Naive thymus-derived CD4-positive, alpha-beta T cell (primary cell): ENCODE measurements around the gene PSMB3. TPM values are rescaled to one million over a fixed set of nuclear protein-coding genes. Genes with fewer than 3 reads are reported as not detected.
"Not testable (repeated sequence)": the region's sequence is repeated elsewhere in the genome, so short reads cannot be mapped to it uniquely, and the experiment has no call there.

Source experiments
- ATAC-seq: fragments of 150-1000 bp; cut with Tn5 transposase; 2 replicates; pipeline ENCODE4 v1.10.0; 2021; ENCODE audit warnings: mild to moderate bottlenecking, moderate library complexity
- CTCF ChIA-PET: fragments of 350-600 bp; sonication (Branson Sonifier 250); formaldehyde crosslinking; loops from one replicate; lab custom pipeline; 2021; ENCODE audit warnings: antibody characterized with exemption; lab: Charles Lee
- POLR2A ChIA-PET: fragments of 350-600 bp; sonication (Branson Sonifier 250); formaldehyde crosslinking; loops from one replicate; lab custom pipeline; 2021; ENCODE audit warnings: antibody characterized with exemption, inconsistent platforms; lab: Charles Lee
- DNase-seq, 9 donors: peaks; one replicate each; pipeline versions ENCODE4 v3.0.0 to v3.0.0-alpha.2; 2020 to 2022; ENCODE audit warnings: mixed read lengths in 1 of 9
- H3K27ac ChIP-seq: one replicate; pipeline ENCODE4 v1.7.0; 2013; ENCODE audit warnings: mild to moderate bottlenecking, low read depth, low read length, moderate library complexity
- H3K27me3 ChIP-seq, 2 donors: one replicate each; pipeline ENCODE4 v1.7.0; 2013; ENCODE audit warnings: low read length in 2 of 2, mild to moderate bottlenecking in 2 of 2, moderate library complexity in 2 of 2; ENCODE audit not compliant: control insufficient read depth in 2 of 2, insufficient read depth in 2 of 2
- H3K36me3 ChIP-seq, 3 experiments: 1 replicate in 2 of 3; 2 replicates in 1 of 3; pipeline ENCODE4 v1.7.0; 2013; ENCODE audit warnings: low read length in 3 of 3, mild to moderate bottlenecking in 3 of 3, moderate library complexity in 1 of 3; ENCODE audit not compliant: insufficient read depth in 3 of 3, control insufficient read depth in 2 of 3
- H3K4me1 ChIP-seq, 2 donors: one replicate each; pipeline ENCODE4 v1.7.0; 2013; ENCODE audit warnings: low read length in 2 of 2, mild to moderate bottlenecking in 2 of 2, moderate library complexity in 1 of 2; ENCODE audit not compliant: control insufficient read depth in 2 of 2, insufficient read depth in 2 of 2
- H3K4me3 ChIP-seq: 2 replicates; pipeline ENCODE4 v1.7.0; 2013; ENCODE audit warnings: mild to moderate bottlenecking, low read length
- H3K9me3 ChIP-seq, 3 experiments: 1 replicate in 2 of 3; 2 replicates in 1 of 3; pipeline ENCODE4 v1.7.0; 2013; ENCODE audit warnings: low read length in 3 of 3; ENCODE audit not compliant: control insufficient read depth in 2 of 3
- H3K27ac Mint-ChIP-seq, 9 donors: one replicate each; pipeline ENCODE4 v1.8.0; 2020 to 2022; ENCODE audit warnings: mixed read lengths in 9 of 9, mild to moderate bottlenecking in 8 of 9, moderate library complexity in 5 of 9, inconsistent platforms in 2 of 9
- H3K27me3 Mint-ChIP-seq, 5 donors: one replicate each; pipeline ENCODE4 v1.8.0; 2021 to 2022; ENCODE audit warnings: mixed read lengths in 5 of 5, mild to moderate bottlenecking in 1 of 5
- H3K36me3 Mint-ChIP-seq, 5 donors: one replicate each; pipeline ENCODE4 v1.8.0; 2020 to 2022; ENCODE audit warnings: mixed read lengths in 5 of 5, mild to moderate bottlenecking in 3 of 5, inconsistent platforms in 1 of 5
- H3K4me1 Mint-ChIP-seq, 7 donors: one replicate each; pipeline ENCODE4 v1.8.0; 2020 to 2022; ENCODE audit warnings: mixed read lengths in 7 of 7, mild to moderate bottlenecking in 3 of 7, inconsistent platforms in 1 of 7
- H3K4me3 Mint-ChIP-seq, 10 donors: one replicate each; pipeline ENCODE4 v1.8.0; 2020 to 2022; ENCODE audit warnings: mild to moderate bottlenecking in 10 of 10, mixed read lengths in 10 of 10, moderate library complexity in 6 of 10, inconsistent platforms in 2 of 10
- H3K9me3 Mint-ChIP-seq, 11 donors: one replicate each; pipeline ENCODE4 v1.8.0; 2020 to 2022; ENCODE audit warnings: mixed read lengths in 11 of 11, mild to moderate bottlenecking in 4 of 11, inconsistent platforms in 1 of 11, moderate library complexity in 1 of 11
- intact Hi-C, 2 donors: fragments of 100-400 bp; cut with micrococcal nuclease; formaldehyde crosslinking; loops; one replicate each; pipeline ENCODE4 v1.15.1; 2023
- polyA plus RNA-seq, 2 donors: library from polyadenylated mRNA; unstranded; fragments of 300-500 nt; fragmentation: Illumina TruSeq; gene quantifications; one replicate each; pipeline ENCODE4 v1.2.3, GENCODE V29; 2021
- total RNA-seq, 6 experiments: library from RNA in 5 of 6; stranded (reverse) in 5 of 6; gene quantifications; 1 replicate in 5 of 6; 2 replicates in 1 of 6; pipeline ENCODE4 v1.2.3 and lab custom pipeline; 2021 to 2026

The PSMB3 gene
- total and polyA plus RNA-seq, 7 experiments from 2014 or later, result 60.8 to 410 (median 102) TPM

- H3K9me3 ChIP-seq, POLR2A ChIA-PET, H3K4me3 Mint-ChIP-seq, H3K27me3 Mint-ChIP-seq, H3K27ac ChIP-seq, intact Hi-C loops, ATAC-seq, H3K27me3 ChIP-seq, H3K9me3 Mint-ChIP-seq, H3K4me3 ChIP-seq, DNase-seq, H3K4me1 ChIP-seq: not testable (repeated sequence)
- CTCF ChIA-PET, result interaction anchor here (0.6 kb wide), 1 partner anchor 34 kb away, joined by 3 read pairs; no protein-coding TSS in a partner anchor
- Mint-ChIP-seq H3K27ac (peak overlapping the region in 1 of 9 donors; percentile 26), H3K36me3 (peaks cover 0 to 24% (median 7%) of the 10 kb centered on the region in 5 donors), H3K4me1 (peaks cover 12 to 40% (median 32%) of the 10 kb centered on the region in 7 donors)
- peaks cover 13 to 26% (median 16%) of the 10 kb centered on the region in 3 experiments for H3K36me3 ChIP-seq
These were observed 37.7 kb downstream of the PSMB3 start for GRCh38 chr17:38790148-38790707.

GRCh38 chr17:38791162-38791561 is 38.6 kb downstream of the PSMB3 start:
- POLR2A ChIA-PET, result no interaction called here
- Mint-ChIP-seq H3K4me1 (peaks cover 16 to 47% (median 41%) of the 10 kb centered on the region in 7 donors), H3K4me3 (no peak overlapping the region), H3K36me3 (peaks cover 0 to 19% (median 5%) of the 10 kb centered on the region in 5 donors), H3K27me3 (no peaks in the 10 kb centered on the region), H3K9me3 (no peaks in the 10 kb centered on the region), H3K27ac (no peak overlapping the region)
- no peak overlapping the region for H3K27ac ChIP-seq
- CTCF ChIA-PET, result no interaction called here
- H3K4me1 ChIP-seq, result no peaks in the 10 kb centered on the region
- intact Hi-C loops, result no loop called here
- ATAC-seq, result no peak
- no peak for DNase-seq
- H3K9me3 ChIP-seq, result no peaks in the 10 kb centered on the region
- H3K36me3 ChIP-seq, result peaks cover 6 to 17% (median 8%) of the 10 kb centered on the region in 3 experiments
- H3K4me3 ChIP-seq, result no peak overlapping the region
- H3K27me3 ChIP-seq, result no peaks in the 10 kb centered on the region

- Mint-ChIP-seq H3K36me3 (peaks cover 0 to 24% (median 5%) of the 10 kb centered on the region in 5 donors), H3K4me3 (no peak overlapping the region), H3K4me1 (peaks cover 40 to 67% (median 62%) of the 10 kb centered on the region in 7 donors), H3K9me3 (no peaks in the 10 kb centered on the region), H3K27ac (peak overlapping the region in 2 of 9 donors; percentile 26 to 65), H3K27me3 (no peaks in the 10 kb centered on the region)
- Histone ChIP-seq H3K4me3 (no peak overlapping the region), H3K27me3 (no peaks in the 10 kb centered on the region), H3K4me1 (peaks cover 11 to 21% of the 10 kb centered on the region in 2 donors), H3K9me3 (no peaks in the 10 kb centered on the region), H3K36me3 (peaks cover 0 to 11% (median 0%) of the 10 kb centered on the region in 3 experiments), H3K27ac (no peak overlapping the region)
- ChIA-PET CTCF (interaction anchor here (0.6 kb wide), 1 partner anchor 18 kb away, joined by 3 read pairs; no protein-coding TSS in a partner anchor), POLR2A (interaction anchor here (0.6 to 0.9 kb wide), 5 partner anchors 15 to 462 kb away, joined by 3 to 5 read pairs (median 3); no protein-coding TSS in a partner anchor)
- ATAC-seq, result no peak
- DNase-seq, result no peak
- intact Hi-C loops, result no loop called here
These were observed 41.7 kb downstream of the PSMB3 start for GRCh38 chr17:38794221-38794620.

GRCh38 chr17:38796451-38797157 is 44.1 kb downstream of the PSMB3 start:
- no peaks in the 10 kb centered on the region for H3K27me3 Mint-ChIP-seq
- peaks cover 41 to 66% (median 55%) of the 10 kb centered on the region in 7 donors for H3K4me1 Mint-ChIP-seq
- no peak for ATAC-seq
- H3K36me3 Mint-ChIP-seq, result peaks cover 2 to 24% (median 6%) of the 10 kb centered on the region in 5 donors
- Histone ChIP-seq H3K4me1 (peaks cover 15 to 21% of the 10 kb centered on the region in 2 donors), H3K27ac (no peak overlapping the region), H3K36me3 (peaks cover 0 to 19% (median 0%) of the 10 kb centered on the region in 3 experiments), H3K27me3 (no peaks in the 10 kb centered on the region), H3K9me3 (no peaks in the 10 kb centered on the region), H3K4me3 (no peak overlapping the region)
- ChIA-PET POLR2A (no interaction called here), CTCF (no interaction called here)
- H3K4me3 Mint-ChIP-seq, result peak overlapping the region; percentile 4 to 100 (median 95)
- no peaks in the 10 kb centered on the region for H3K9me3 Mint-ChIP-seq
- DNase-seq, result no peak
- H3K27ac Mint-ChIP-seq, result peak overlapping the region in 7 of 9 donors; percentile 52 to 96 (median 79)
- intact Hi-C loops, result no loop called here

GRCh38 chr17:38797158-38797490 is 44.6 kb downstream of the PSMB3 start:
- DNase-seq (no peak), ATAC-seq (no peak)
- H3K36me3 ChIP-seq, result peaks cover 0 to 24% (median 0%) of the 10 kb centered on the region in 3 experiments
- Mint-ChIP-seq H3K4me3 (peak overlapping the region; percentile 4 to 100 (median 95)), H3K9me3 (no peaks in the 10 kb centered on the region), H3K27me3 (no peaks in the 10 kb centered on the region), H3K36me3 (peaks cover 3 to 29% (median 11%) of the 10 kb centered on the region in 5 donors), H3K27ac (peak overlapping the region in 8 of 9 donors; percentile 3 to 96 (median 78)), H3K4me1 (peaks cover 41 to 64% (median 55%) of the 10 kb centered on the region in 7 donors)
- H3K9me3 ChIP-seq, result no peaks in the 10 kb centered on the region
- ChIA-PET CTCF (no interaction called here), POLR2A (no interaction called here)
- peak overlapping the region; percentile 81 for H3K27ac ChIP-seq
- no peaks in the 10 kb centered on the region for H3K27me3 ChIP-seq
- intact Hi-C loops, result no loop called here
- no peak overlapping the region for H3K4me3 ChIP-seq
- peaks cover 15 to 21% of the 10 kb centered on the region in 2 donors for H3K4me1 ChIP-seq

GRCh38 chr17:38797828-38798227 is 45.3 kb downstream of the PSMB3 start:
- no peak for ATAC-seq
- H3K4me3 ChIP-seq, result peak overlapping the region; percentile 84

More at GRCh38 chr17:38797828-38798227, 45.3 kb downstream of the PSMB3 start:
- Histone ChIP-seq H3K27me3 (no peaks in the 10 kb centered on the region), H3K9me3 (no peaks in the 10 kb centered on the region), H3K4me1 (peaks cover 15 to 21% of the 10 kb centered on the region in 2 donors), H3K36me3 (peaks cover 0 to 25% (median 5%) of the 10 kb centered on the region in 3 experiments), H3K27ac (peak overlapping the region; percentile 81)
- Mint-ChIP-seq H3K27me3 (no peaks in the 10 kb centered on the region), H3K36me3 (peaks cover 5 to 32% (median 12%) of the 10 kb centered on the region in 5 donors), H3K9me3 (no peaks in the 10 kb centered on the region), H3K27ac (peak overlapping the region; percentile 79 to 96 (median 92)), H3K4me1 (peaks cover 41 to 58% (median 51%) of the 10 kb centered on the region in 7 donors), H3K4me3 (peak overlapping the region; percentile 91 to 100 (median 96))
- no peak for DNase-seq
- ChIA-PET CTCF (interaction anchor here (0.6 kb wide), 1 partner anchor 118 kb away, joined by 3 read pairs; no protein-coding TSS in a partner anchor), POLR2A (interaction anchor here (0.6 to 1.8 kb wide), 2 partner anchors 32 to 56 kb away, joined by 3 to 8 read pairs; partner anchors contain the start of gene RPL23)
- intact Hi-C loops, result loop anchor here (2.0 kb wide), 2 partner anchors 121 to 239 kb away; no protein-coding TSS in a partner anchor
